B cell (primary cell): ENCODE measurements around the gene IMPDH2. TPM values are rescaled to one million over a fixed set of nuclear protein-coding genes. Genes with fewer than 3 reads are reported as not detected.

Experiments used
- ATAC-seq: fragments of 200-7000 bp; cut with Tn5 transposase; one replicate; pipeline ENCODE4 v1.10.0; 2021; ENCODE audit warnings: low read depth, mild to moderate bottlenecking, moderate number of reproducible peaks, moderate library complexity
- CTCF ChIA-PET: fragments of 350-600 bp; sonication (Branson Sonifier 250); formaldehyde crosslinking; loops from one replicate; lab custom pipeline; 2021; ENCODE audit warnings: antibody characterized with exemption, inconsistent platforms; lab: Charles Lee
- POLR2A ChIA-PET: fragments of 350-600 bp; sonication (Branson Sonifier 250); formaldehyde crosslinking; loops from one replicate; lab custom pipeline; 2021; ENCODE audit warnings: antibody characterized with exemption; lab: Charles Lee
- DNase-seq: peaks from one replicate; pipeline ENCODE4 v3.0.0; 2013
- H2AFZ ChIP-seq: 2 replicates; pipeline ENCODE4 v1.6.1; 2012; ENCODE audit warnings: mild to moderate bottlenecking, low read depth, low read length; ENCODE audit not compliant: insufficient read depth, poor library complexity, severe bottlenecking
- H3K27ac ChIP-seq, 2 donors: 1 replicate in 1 of 2; 2 replicates in 1 of 2; pipeline ENCODE4 v1.5.1; 2012 to 2013; ENCODE audit warnings: low read length in 2 of 2, mild to moderate bottlenecking in 2 of 2, moderate library complexity in 1 of 2
- H3K27me3 ChIP-seq, 4 experiments: fragments of 200-600 bp in 1 of 4; sonication (generic) in 1 of 4; replicated peaks in 1 of 4; 1 replicate in 2 of 4; 2 replicates in 2 of 4; pipeline versions ENCODE4 v1.6.1 to v1.7.0; 2013 to 2016; ENCODE audit warnings: low read length in 3 of 4, mild to moderate bottlenecking in 2 of 4, mixed read lengths in 1 of 4, moderate library complexity in 1 of 4; ENCODE audit not compliant: insufficient read depth in 4 of 4, control insufficient read depth in 3 of 4; ENCODE audit errors: control extremely low read depth in 1 of 4
- H3K36me3 ChIP-seq, 2 experiments: replicated peaks in 1 of 2; 1 replicate in 1 of 2; 2 replicates in 1 of 2; pipeline versions ENCODE4 v1.6.1 to v1.7.1; 2013; ENCODE audit warnings: low read length in 1 of 2; ENCODE audit not compliant: insufficient read depth in 2 of 2, control insufficient read depth in 1 of 2; ENCODE audit errors: control extremely low read depth in 1 of 2, extremely low read depth in 1 of 2
- H3K4me1 ChIP-seq, 2 donors: fragments of 200-600 bp in 1 of 2; sonication (generic) in 1 of 2; 1 replicate in 1 of 2; 2 replicates in 1 of 2; pipeline versions ENCODE4 v1.5.1 to v1.6.1; 2013 to 2017; ENCODE audit warnings: low read length in 2 of 2; ENCODE audit not compliant: control insufficient read depth in 2 of 2, insufficient read depth in 2 of 2
- H3K4me2 ChIP-seq: replicated peaks from 2 replicates; pipeline ENCODE3; 2012; ENCODE audit warnings: mild to moderate bottlenecking, low read depth, low read length; ENCODE audit not compliant: poor library complexity, severe bottlenecking
- H3K4me3 ChIP-seq, 5 experiments: fragments of 200-600 bp in 1 of 5; sonication (generic) in 1 of 5; 1 replicate in 3 of 5; 2 replicates in 2 of 5; pipeline versions ENCODE4 v1.5.1 to v1.7.0; 2011 to 2016; ENCODE audit warnings: low read length in 4 of 5, mild to moderate bottlenecking in 4 of 5, low read depth in 2 of 5, control low read depth in 1 of 5, moderate library complexity in 1 of 5; ENCODE audit not compliant: insufficient read depth in 1 of 5; ENCODE audit errors: control extremely low read depth in 1 of 5, extremely low read depth in 1 of 5
- H3K79me2 ChIP-seq: fragments of 200-600 bp; sonication (generic); one replicate; pipeline ENCODE4 v1.6.0; 2016; ENCODE audit warnings: low read length; ENCODE audit not compliant: control insufficient read depth, insufficient read depth
- H3K9ac ChIP-seq: fragments of 200-600 bp; sonication (generic); 2 replicates; pipeline ENCODE4 v1.6.1; 2017; ENCODE audit warnings: mild to moderate bottlenecking, low read length, moderate library complexity
- H3K9me3 ChIP-seq, 3 donors: one replicate each; pipeline versions ENCODE4 v1.6.1 to v1.7.1; 2013; ENCODE audit warnings: low read length in 2 of 3; ENCODE audit not compliant: control insufficient read depth in 2 of 3, insufficient read depth in 1 of 3; ENCODE audit errors: control extremely low read depth in 1 of 3
- H4K20me1 ChIP-seq: 2 replicates; pipeline ENCODE4 v1.6.0; 2012; ENCODE audit warnings: mild to moderate bottlenecking, low read length; ENCODE audit not compliant: insufficient read depth, control insufficient read depth, poor library complexity, severe bottlenecking
- H3K27ac Mint-ChIP-seq: one replicate; pipeline ENCODE4 v1.8.0; 2021; ENCODE audit warnings: mixed read lengths
- H3K27me3 Mint-ChIP-seq: one replicate; pipeline ENCODE4 v1.8.0; 2021; ENCODE audit warnings: mixed read lengths
- H3K4me1 Mint-ChIP-seq: one replicate; pipeline ENCODE4 v1.8.0; 2021; ENCODE audit warnings: mixed read lengths
- H3K4me3 Mint-ChIP-seq: one replicate; pipeline ENCODE4 v1.8.0; 2021; ENCODE audit warnings: mixed read lengths
- H3K9me3 Mint-ChIP-seq: one replicate; pipeline ENCODE4 v1.8.0; 2022; ENCODE audit warnings: mixed read lengths; ENCODE audit not compliant: insufficient read depth
- EZH2 ChIP-seq: IDR thresholded peaks from 2 replicates; pipeline ENCODE4 v1.6.1; 2012; ENCODE audit warnings: borderline replicate concordance, low read depth, mild to moderate bottlenecking, moderate library complexity, low read length; ENCODE audit not compliant: insufficient read depth, poor library complexity, severe bottlenecking
- WGBS: methylation state at CpG from one replicate; pipeline ENCODE4 v1.1.5; 2013; ENCODE audit warnings: missing lambda C conversion rate; ENCODE audit not compliant: insufficient coverage; 5-methylcytosine and 5-hydroxymethylcytosine counted together
- intact Hi-C: fragments of 100-400 bp; cut with micrococcal nuclease; formaldehyde crosslinking; loops from one replicate; pipeline ENCODE4 v1.10.0; 2022
- polyA plus RNA-seq: library from polyadenylated mRNA; depleted of rRNA; stranded (reverse); fragments of >200 nt; gene quantifications from 2 replicates; pipeline ENCODE4 v1.2.3, GENCODE V29; 2012
- total RNA-seq, 2 donors: library from RNA; stranded (reverse); fragments of 120-200 nt in 1 of 2; gene quantifications; 1 replicate in 1 of 2; 2 replicates in 1 of 2; pipeline versions ENCODE4 v1.2.3 to v1.2.4, GENCODE V29; 2013 to 2022
- TF ChIP-seq, protein P1 (sequence below): fragments of 200-600 bp; IDR thresholded peaks from one replicate; pipeline ENCODE4 v1.8.0; 2022; ENCODE audit warnings: antibody characterized with exemption, mild to moderate bottlenecking

IMPDH2 gene
- total and polyA plus RNA-seq, 2 donors (not counting 1 experiment from before 2014, with no cell fraction given): 171 to 193 TPM

DNA sequence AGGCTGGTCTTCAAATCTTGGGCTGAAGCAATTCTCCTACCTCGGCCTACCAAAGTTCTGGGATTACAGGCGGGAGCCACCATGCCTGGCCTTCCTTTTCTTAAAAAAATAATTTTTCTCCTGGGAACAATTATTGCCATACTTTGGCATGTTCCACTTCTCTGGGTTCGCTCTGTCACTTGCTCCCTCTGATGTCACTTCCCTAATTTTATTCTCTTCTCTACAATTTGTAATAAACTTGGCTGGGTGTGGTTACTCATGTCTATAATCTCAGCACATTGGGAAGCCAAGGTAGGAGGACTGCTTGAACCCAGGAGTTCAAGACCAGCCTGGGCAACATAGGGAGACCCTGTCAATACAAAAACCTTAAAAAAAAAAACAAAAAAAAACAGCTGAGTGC is 6.1 kb upstream of the IMPDH2 start:
- peaks cover 22% of the 10 kb centered on the region for H3K79me2 ChIP-seq
- H3K4me3 Mint-ChIP-seq: no peak overlapping the region
- TF ChIP-seq EZH2: no peak
- TF ChIP-seq, protein P1, sequence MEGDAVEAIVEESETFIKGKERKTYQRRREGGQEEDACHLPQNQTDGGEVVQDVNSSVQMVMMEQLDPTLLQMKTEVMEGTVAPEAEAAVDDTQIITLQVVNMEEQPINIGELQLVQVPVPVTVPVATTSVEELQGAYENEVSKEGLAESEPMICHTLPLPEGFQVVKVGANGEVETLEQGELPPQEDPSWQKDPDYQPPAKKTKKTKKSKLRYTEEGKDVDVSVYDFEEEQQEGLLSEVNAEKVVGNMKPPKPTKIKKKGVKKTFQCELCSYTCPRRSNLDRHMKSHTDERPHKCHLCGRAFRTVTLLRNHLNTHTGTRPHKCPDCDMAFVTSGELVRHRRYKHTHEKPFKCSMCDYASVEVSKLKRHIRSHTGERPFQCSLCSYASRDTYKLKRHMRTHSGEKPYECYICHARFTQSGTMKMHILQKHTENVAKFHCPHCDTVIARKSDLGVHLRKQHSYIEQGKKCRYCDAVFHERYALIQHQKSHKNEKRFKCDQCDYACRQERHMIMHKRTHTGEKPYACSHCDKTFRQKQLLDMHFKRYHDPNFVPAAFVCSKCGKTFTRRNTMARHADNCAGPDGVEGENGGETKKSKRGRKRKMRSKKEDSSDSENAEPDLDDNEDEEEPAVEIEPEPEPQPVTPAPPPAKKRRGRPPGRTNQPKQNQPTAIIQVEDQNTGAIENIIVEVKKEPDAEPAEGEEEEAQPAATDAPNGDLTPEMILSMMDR: no peak
- H3K9ac ChIP-seq: no peak overlapping the region
- H3K27ac Mint-ChIP-seq: no peak overlapping the region
- no peak overlapping the region for H3K27ac ChIP-seq
- no peaks in the 10 kb centered on the region for H3K9me3 Mint-ChIP-seq
- H3K4me2 ChIP-seq: no peak overlapping the region
- ATAC-seq (no peak), DNase-seq (no peak)
- intact Hi-C loops: no loop called here
- H3K9me3 ChIP-seq: no peaks in the 10 kb centered on the region
- no peaks in the 10 kb centered on the region for H4K20me1 ChIP-seq
- no peaks in the 10 kb centered on the region for H3K4me1 ChIP-seq
- POLR2A ChIA-PET: no interaction called here
- peaks cover 2% of the 10 kb centered on the region for H3K4me1 Mint-ChIP-seq
- CTCF ChIA-PET: no interaction called here
- no peaks in the 10 kb centered on the region for H3K27me3 ChIP-seq
- H3K4me3 ChIP-seq: no peak overlapping the region
- no peak overlapping the region for H2AFZ ChIP-seq
- H3K27me3 Mint-ChIP-seq: no peaks in the 10 kb centered on the region
- peaks cover 21 to 67% of the 10 kb centered on the region in 2 experiments for H3K36me3 ChIP-seq
- 100% methylated on average over 2 of the region's 3 CpGs for WGBS

DNA sequence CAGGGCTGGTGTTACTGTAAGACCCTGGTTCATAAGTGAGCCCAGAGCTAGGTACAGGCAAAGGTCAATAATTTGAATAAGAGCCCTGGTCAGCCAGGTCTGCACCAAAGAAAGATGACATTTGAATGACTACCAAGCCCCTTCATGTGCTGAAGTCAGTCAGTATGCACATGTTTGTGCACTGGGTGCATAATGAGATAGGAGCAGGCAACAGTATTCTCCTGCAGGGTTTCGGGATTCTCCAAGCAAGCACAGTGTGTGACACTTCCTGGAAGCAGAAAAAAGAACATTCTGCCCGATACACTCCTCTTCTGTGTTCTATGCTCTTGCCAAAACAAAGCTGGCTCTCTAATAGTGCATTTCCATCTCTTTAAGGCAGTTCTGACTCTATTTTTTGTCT is 5.5 kb upstream of the IMPDH2 start:
- H3K36me3 ChIP-seq: peaks cover 18 to 70% of the 10 kb centered on the region in 2 experiments
- H4K20me1 ChIP-seq: no peaks in the 10 kb centered on the region
- no peak overlapping the region for H3K9ac ChIP-seq
- Mint-ChIP-seq H3K27ac (no peak overlapping the region), H3K4me3 (no peak overlapping the region), H3K9me3 (no peaks in the 10 kb centered on the region), H3K4me1 (peaks cover 4% of the 10 kb centered on the region), H3K27me3 (no peaks in the 10 kb centered on the region)
- ChIA-PET POLR2A (no interaction called here), CTCF (no interaction called here)
- H3K9me3 ChIP-seq: no peaks in the 10 kb centered on the region
- WGBS: 100% methylated on average over 2 of the region's 2 CpGs
- H2AFZ ChIP-seq: no peak overlapping the region
- H3K4me1 ChIP-seq: peaks cover under 1% of the 10 kb centered on the region in 2 donors
- peaks cover 22% of the 10 kb centered on the region for H3K79me2 ChIP-seq
- no peak overlapping the region for H3K4me2 ChIP-seq
- no peaks in the 10 kb centered on the region for H3K27me3 ChIP-seq
- no peak overlapping the region for H3K27ac ChIP-seq
- H3K4me3 ChIP-seq: no peak overlapping the region
- TF ChIP-seq, protein P1: no peak
- no peak for TF ChIP-seq EZH2
- DNase-seq (no peak), ATAC-seq (no peak)
- intact Hi-C loops: no loop called here
